H9 (cell line): ENCODE data around the gene GPR50. TPM values are rescaled to one million over a fixed set of nuclear protein-coding genes. Genes with fewer than 3 reads are reported as not detected.

Experiments used
- DNase-seq: peaks from one replicate; pipeline ENCODE4 v3.0.0-alpha.2; 2017
- H2AFZ ChIP-seq: one replicate; pipeline ENCODE4 v1.6.1; 2013; ENCODE audit warnings: mild to moderate bottlenecking, low read length, control low read depth, moderate library complexity
- H2AK5ac ChIP-seq: 2 replicates; pipeline ENCODE4 v1.6.1; 2013; ENCODE audit warnings: low read length, control low read depth, mixed read lengths; ENCODE audit not compliant: insufficient read length
- H2BK120ac ChIP-seq: one replicate; pipeline ENCODE4 v1.6.1; 2013; ENCODE audit warnings: low read depth, mild to moderate bottlenecking, low read length, control low read depth, inconsistent platforms; ENCODE audit not compliant: poor library complexity, severe bottlenecking
- H2BK12ac ChIP-seq: 2 replicates; pipeline ENCODE4 v1.6.1; 2013; ENCODE audit warnings: low read length, control low read depth, mixed read lengths, low read depth; ENCODE audit not compliant: insufficient read length
- H2BK15ac ChIP-seq: 2 replicates; pipeline ENCODE4 v1.6.1; 2013; ENCODE audit warnings: low read depth, low read length, control low read depth
- H2BK20ac ChIP-seq: one replicate; pipeline ENCODE4 v1.6.1; 2013; ENCODE audit warnings: low read depth, mild to moderate bottlenecking, low read length, control low read depth, inconsistent platforms; ENCODE audit not compliant: poor library complexity, severe bottlenecking
- H2BK5ac ChIP-seq: 2 replicates; pipeline ENCODE4 v1.6.1; 2013; ENCODE audit warnings: low read length, control low read depth, mixed read lengths; ENCODE audit not compliant: insufficient read length
- H3K14ac ChIP-seq: 2 replicates; pipeline ENCODE4 v1.6.1; 2013; ENCODE audit warnings: low read length, control low read depth; ENCODE audit not compliant: insufficient read depth
- H3K18ac ChIP-seq: 2 replicates; pipeline ENCODE4 v1.6.1; 2013; ENCODE audit warnings: low read depth, mild to moderate bottlenecking, mixed read lengths, low read length, control low read depth; ENCODE audit not compliant: insufficient read length
- H3K23ac ChIP-seq: 2 replicates; pipeline ENCODE4 v1.6.1; 2013; ENCODE audit warnings: low read length, control low read depth, mixed read lengths, low read depth; ENCODE audit not compliant: insufficient read length
- H3K23me2 ChIP-seq: 2 replicates; pipeline ENCODE4 v1.6.1; 2013; ENCODE audit warnings: low read depth, mild to moderate bottlenecking, mixed read lengths, low read length, control low read depth; ENCODE audit not compliant: insufficient read length, poor library complexity, severe bottlenecking
- H3K27ac ChIP-seq: 2 replicates; pipeline ENCODE4 v1.5.1; 2013; ENCODE audit warnings: low read length, control low read depth, mixed read lengths, low read depth; ENCODE audit not compliant: insufficient read length
- H3K27me3 ChIP-seq: 2 replicates; pipeline ENCODE4 v1.6.1; 2013; ENCODE audit warnings: low read length, control low read depth, inconsistent platforms; ENCODE audit not compliant: insufficient read depth
- H3K4ac ChIP-seq: 2 replicates; pipeline ENCODE4 v1.6.1; 2013; ENCODE audit warnings: low read depth, mild to moderate bottlenecking, control low read depth, inconsistent platforms, low read length, moderate library complexity
- H3K4me1 ChIP-seq: 2 replicates; pipeline ENCODE4 v1.6.1; 2013; ENCODE audit warnings: low read length, control low read depth, inconsistent platforms; ENCODE audit not compliant: insufficient read depth
- H3K4me2 ChIP-seq: 2 replicates; pipeline ENCODE4 v1.6.1; 2013; ENCODE audit warnings: low read length, control low read depth, mixed read lengths; ENCODE audit not compliant: insufficient read length, insufficient read depth
- H3K56ac ChIP-seq: 2 replicates; pipeline ENCODE4 v1.6.1; 2013; ENCODE audit warnings: low read depth, mild to moderate bottlenecking, mixed read lengths, low read length, control low read depth; ENCODE audit not compliant: insufficient read length
- H3K79me1 ChIP-seq: 2 replicates; pipeline ENCODE4 v1.6.1; 2013; ENCODE audit warnings: low read depth, mild to moderate bottlenecking, moderate library complexity, low read length, control low read depth, inconsistent platforms; ENCODE audit not compliant: insufficient read depth, poor library complexity, severe bottlenecking
- H3K79me2 ChIP-seq: 2 replicates; pipeline ENCODE4 v1.6.1; 2013; ENCODE audit warnings: low read length, control low read depth, inconsistent platforms; ENCODE audit not compliant: insufficient read depth
- H3K9ac ChIP-seq: 2 replicates; pipeline ENCODE4 v1.6.1; 2013; ENCODE audit warnings: low read length, control low read depth, mixed read lengths; ENCODE audit not compliant: insufficient read length; ENCODE audit errors: extremely low read depth
- H3K9me3 ChIP-seq: one replicate; pipeline ENCODE4 v1.6.1; 2013; ENCODE audit warnings: low read depth, low read length, inconsistent platforms; ENCODE audit not compliant: control insufficient read depth
- H3T11ph ChIP-seq: one replicate; pipeline ENCODE4 v1.6.1; 2013; ENCODE audit warnings: mild to moderate bottlenecking, low read length, control low read depth, inconsistent platforms
- H4K20me1 ChIP-seq: one replicate; pipeline ENCODE4 v1.6.1; 2013; ENCODE audit not compliant: control insufficient read depth, insufficient read length, insufficient read depth
- H4K5ac ChIP-seq: 2 replicates; pipeline ENCODE4 v1.6.1; 2013; ENCODE audit warnings: low read depth, mild to moderate bottlenecking, mixed read lengths, low read length, control low read depth; ENCODE audit not compliant: insufficient read length
- H4K8ac ChIP-seq: replicated peaks from 2 replicates; pipeline ENCODE4 v1.6.1; 2013; ENCODE audit warnings: low read length, control low read depth, mixed read lengths, low read depth; ENCODE audit not compliant: insufficient read length
- H4K91ac ChIP-seq: 2 replicates; pipeline ENCODE4 v1.6.1; 2013; ENCODE audit warnings: low read depth, mild to moderate bottlenecking, moderate library complexity, mixed read lengths, low read length, control low read depth; ENCODE audit not compliant: insufficient read length
- H3K27ac Mint-ChIP-seq, 3 experiments: 2 replicates in 2 of 3; 3 replicates in 1 of 3; pipeline ENCODE4 v1.8.0; 2020 to 2021; ENCODE audit warnings: mixed read lengths in 3 of 3, mild to moderate bottlenecking in 1 of 3, moderate library complexity in 1 of 3
- H3K27me3 Mint-ChIP-seq: 2 replicates; pipeline ENCODE4 v1.8.0; 2021; ENCODE audit warnings: low read depth, mild to moderate bottlenecking, moderate library complexity, mixed read lengths
- H3K36me3 Mint-ChIP-seq, 3 experiments: 2 replicates in 2 of 3; 3 replicates in 1 of 3; pipeline ENCODE4 v1.8.0; 2020 to 2021; ENCODE audit warnings: low read depth in 3 of 3, mixed read lengths in 3 of 3; ENCODE audit not compliant: insufficient read depth in 1 of 3
- H3K4me1 Mint-ChIP-seq, 2 experiments: 2 replicates each; pipeline ENCODE4 v1.8.0; 2020; ENCODE audit warnings: mixed read lengths in 2 of 2
- H3K4me3 Mint-ChIP-seq, 2 experiments: 2 replicates in 1 of 2; 3 replicates in 1 of 2; pipeline ENCODE4 v1.8.0; 2020 to 2021; ENCODE audit warnings: mild to moderate bottlenecking in 2 of 2, mixed read lengths in 2 of 2, moderate library complexity in 1 of 2
- H3K9me3 Mint-ChIP-seq, 2 experiments: 2 replicates in 1 of 2; 3 replicates in 1 of 2; pipeline ENCODE4 v1.8.0; 2020; ENCODE audit warnings: mild to moderate bottlenecking in 2 of 2, mixed read lengths in 2 of 2, moderate library complexity in 1 of 2
- WGBS: extraction: QIAGEN DNeasy Blood & Tissue Kit; methylation state at CpG from one replicate; pipeline ENCODE4 v1.1.7; 2013; ENCODE audit warnings: missing lambda C conversion rate, low lambda C conversion rate, mixed read lengths; ENCODE audit not compliant: insufficient read length; ENCODE audit errors: extremely low coverage; 5-methylcytosine and 5-hydroxymethylcytosine counted together
- total RNA-seq: library from RNA; stranded (reverse); gene quantifications from 2 replicates; pipeline ENCODE4 v1.2.1, GENCODE V29; 2021
- TF ChIP-seq, protein P1 (sequence below): fragments of 200-600 bp; sonication (generic); conservative IDR thresholded peaks from 3 replicates; pipeline ENCODE4 v1.8.0; 2021; ENCODE audit warnings: antibody characterized with exemption, mild to moderate bottlenecking

GPR50 gene
- total RNA-seq, 1 experiment from 2014 or later = 12.2 TPM

DNA sequence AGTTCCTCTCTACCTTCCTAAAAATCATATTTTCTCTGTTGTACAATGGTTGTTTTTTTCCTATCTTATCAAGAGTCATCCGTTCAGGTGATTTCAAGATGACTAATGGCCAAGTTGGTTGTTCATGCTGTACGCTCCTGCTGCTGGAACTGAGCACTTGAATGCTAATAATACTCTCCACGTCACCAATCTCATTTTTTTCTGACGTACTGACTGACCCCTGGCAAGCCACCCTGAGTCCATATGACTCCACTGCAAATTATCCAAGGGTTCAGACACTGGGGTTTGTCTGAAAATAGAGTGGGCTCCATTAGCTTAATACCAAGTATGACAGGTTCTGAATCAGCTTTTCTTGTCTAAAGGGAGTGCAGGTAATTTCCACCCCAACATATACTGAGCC is 21.1 kb upstream of the GPR50 start:
- Histone ChIP-seq H2BK120ac (no peak overlapping the region), H3K14ac (no peak overlapping the region), H3K4ac (no peak overlapping the region), H3T11ph (no peak overlapping the region), H3K79me2 (no peaks in the 10 kb centered on the region), H3K56ac (no peak overlapping the region), H3K27me3 (peaks cover 2% of the 10 kb centered on the region; the same call in 1 of the 2 replicates), H2BK5ac (no peak overlapping the region), H3K79me1 (no peaks in the 10 kb centered on the region), H2AK5ac (no peak overlapping the region), H3K27ac (no peak overlapping the region), H3K18ac (no peak overlapping the region), H2BK20ac (no peak overlapping the region), H3K4me1 (peaks cover 2% of the 10 kb centered on the region; the same call in 1 of the 2 replicates), H2AFZ (no peak overlapping the region), H3K23ac (no peak overlapping the region), H4K20me1 (no peaks in the 10 kb centered on the region), H3K4me2 (no peak overlapping the region), H3K9ac (no peak overlapping the region), H2BK12ac (no peak overlapping the region), H4K8ac (no peak overlapping the region), H3K9me3 (peaks cover 29% of the 10 kb centered on the region), H3K23me2 (no peaks in the 10 kb centered on the region), H4K91ac (no peak overlapping the region), H4K5ac (no peak overlapping the region), H2BK15ac (no peak overlapping the region)
- Mint-ChIP-seq H3K36me3 (peaks cover 0 to 2% (median 0%) of the 10 kb centered on the region in 3 experiments; a peak in 3 of 7 replicates), H3K27ac (no peak overlapping the region), H3K9me3 (peaks cover 76% of the 10 kb centered on the region in 2 experiments), H3K4me3 (no peak overlapping the region), H3K4me1 (peaks cover 13 to 16% of the 10 kb centered on the region in 2 experiments), H3K27me3 (peaks cover 77% of the 10 kb centered on the region)
- TF ChIP-seq, protein P1, sequence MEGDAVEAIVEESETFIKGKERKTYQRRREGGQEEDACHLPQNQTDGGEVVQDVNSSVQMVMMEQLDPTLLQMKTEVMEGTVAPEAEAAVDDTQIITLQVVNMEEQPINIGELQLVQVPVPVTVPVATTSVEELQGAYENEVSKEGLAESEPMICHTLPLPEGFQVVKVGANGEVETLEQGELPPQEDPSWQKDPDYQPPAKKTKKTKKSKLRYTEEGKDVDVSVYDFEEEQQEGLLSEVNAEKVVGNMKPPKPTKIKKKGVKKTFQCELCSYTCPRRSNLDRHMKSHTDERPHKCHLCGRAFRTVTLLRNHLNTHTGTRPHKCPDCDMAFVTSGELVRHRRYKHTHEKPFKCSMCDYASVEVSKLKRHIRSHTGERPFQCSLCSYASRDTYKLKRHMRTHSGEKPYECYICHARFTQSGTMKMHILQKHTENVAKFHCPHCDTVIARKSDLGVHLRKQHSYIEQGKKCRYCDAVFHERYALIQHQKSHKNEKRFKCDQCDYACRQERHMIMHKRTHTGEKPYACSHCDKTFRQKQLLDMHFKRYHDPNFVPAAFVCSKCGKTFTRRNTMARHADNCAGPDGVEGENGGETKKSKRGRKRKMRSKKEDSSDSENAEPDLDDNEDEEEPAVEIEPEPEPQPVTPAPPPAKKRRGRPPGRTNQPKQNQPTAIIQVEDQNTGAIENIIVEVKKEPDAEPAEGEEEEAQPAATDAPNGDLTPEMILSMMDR = no peak
- no peak for DNase-seq
- no CpG with 5 or more reads among the region's 4 CpGs for WGBS
